ENCODE data around the gene SLC9B1. TPM values are rescaled to one million over a fixed set of nuclear protein-coding genes. Genes with fewer than 3 reads are reported as not detected.
"Not testable (repeated sequence)": the region's sequence is repeated elsewhere in the genome, so short reads cannot be mapped to it uniquely, and the experiment has no call there.

SLC9B1 gene
- polyA plus RNA-seq, 1 donor (not counting 4 experiments of a cell fraction or from before 2014, with no cell fraction given): 0.07 TPM

DNA sequence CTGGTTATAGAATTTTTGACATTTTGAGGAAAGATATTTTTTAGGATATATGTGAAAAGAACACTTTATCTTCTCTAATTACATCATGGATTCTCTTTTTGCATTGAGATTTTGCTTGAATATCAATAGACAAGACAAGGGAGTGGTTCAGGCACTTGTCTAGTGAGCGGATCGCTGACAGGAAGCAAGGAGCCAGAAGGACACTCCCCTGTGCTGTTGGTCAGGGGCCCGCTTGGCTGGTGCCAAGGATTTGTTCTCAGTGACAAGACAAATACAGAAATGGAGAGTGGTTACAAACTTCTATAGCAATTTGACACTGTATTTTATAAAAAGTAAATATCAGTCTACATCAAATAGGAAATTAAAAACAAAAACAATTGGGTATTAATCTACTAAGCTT lies 60.0 kb downstream of the SLC9B1 start:
- Histone ChIP-seq H3K9me3 (ENCODE audit: control insufficient read depth, low read depth, low read length) (no peaks in the 10 kb centered on the region), H3K27me3 (ENCODE audit: control insufficient read depth, extremely low read depth, insufficient read depth, low read length) (no peaks in the 10 kb centered on the region), H4K20me1 (ENCODE audit: control insufficient read depth, extremely low read depth, insufficient read depth, low read length) (no peaks in the 10 kb centered on the region), H3K36me3 (ENCODE audit: control insufficient read depth in 2 of 2, extremely low read depth in 1 of 2, insufficient read depth in 2 of 2, low read length in 2 of 2) (no peaks in the 10 kb centered on the region), H3K27ac (ENCODE audit: control insufficient read depth, insufficient read depth, low read length) (no peak overlapping the region), H3K4me2 (ENCODE audit: control insufficient read depth, extremely low read depth, insufficient read depth, low read depth, low read length) (no peak overlapping the region), H3K79me2 (ENCODE audit: control insufficient read depth, insufficient read depth, low read length) (no peaks in the 10 kb centered on the region), H3K9ac (ENCODE audit: control insufficient read depth, extremely low read depth, insufficient read depth, low read length) (no peak overlapping the region), H3K4me3 (ENCODE audit: control insufficient read depth in 2 of 3, extremely low read depth in 1 of 3, insufficient read depth in 2 of 3, low read depth in 1 of 3, low read length in 3 of 3) (no peak overlapping the region), H3K4me1 (ENCODE audit: control insufficient read depth, extremely low read depth, insufficient read depth, low read length) (no peaks in the 10 kb centered on the region), H2AFZ (ENCODE audit: control insufficient read depth, low read length) (no peak overlapping the region), H3K9me1 (ENCODE audit: control insufficient read depth, extremely low read depth, insufficient read depth, low read length) (no peaks in the 10 kb centered on the region)
- FAIRE-seq: no peak
- TF ChIP-seq EZH2 (IDR thresholded peaks at IDR 0.05; ENCODE audit: low read length): no peak
- TF ChIP-seq, protein P1, sequence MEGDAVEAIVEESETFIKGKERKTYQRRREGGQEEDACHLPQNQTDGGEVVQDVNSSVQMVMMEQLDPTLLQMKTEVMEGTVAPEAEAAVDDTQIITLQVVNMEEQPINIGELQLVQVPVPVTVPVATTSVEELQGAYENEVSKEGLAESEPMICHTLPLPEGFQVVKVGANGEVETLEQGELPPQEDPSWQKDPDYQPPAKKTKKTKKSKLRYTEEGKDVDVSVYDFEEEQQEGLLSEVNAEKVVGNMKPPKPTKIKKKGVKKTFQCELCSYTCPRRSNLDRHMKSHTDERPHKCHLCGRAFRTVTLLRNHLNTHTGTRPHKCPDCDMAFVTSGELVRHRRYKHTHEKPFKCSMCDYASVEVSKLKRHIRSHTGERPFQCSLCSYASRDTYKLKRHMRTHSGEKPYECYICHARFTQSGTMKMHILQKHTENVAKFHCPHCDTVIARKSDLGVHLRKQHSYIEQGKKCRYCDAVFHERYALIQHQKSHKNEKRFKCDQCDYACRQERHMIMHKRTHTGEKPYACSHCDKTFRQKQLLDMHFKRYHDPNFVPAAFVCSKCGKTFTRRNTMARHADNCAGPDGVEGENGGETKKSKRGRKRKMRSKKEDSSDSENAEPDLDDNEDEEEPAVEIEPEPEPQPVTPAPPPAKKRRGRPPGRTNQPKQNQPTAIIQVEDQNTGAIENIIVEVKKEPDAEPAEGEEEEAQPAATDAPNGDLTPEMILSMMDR (optimal IDR thresholded peaks at IDR 0.05 in 1 of 3, IDR thresholded peaks at IDR 0.05 in 1 of 3, conservative IDR thresholded peaks at IDR 0.05 in 1 of 3; ENCODE audit: extremely low read depth in 1 of 3, insufficient read depth in 2 of 3, low read length in 3 of 3): no peak
- dilution Hi-C loops (cut with MboI; ENCODE audit: extremely low pct_ligation_motif_present, low sequenced_read_pairs): no loop called here
- DNase-seq (ENCODE audit: low read depth, low spot score): no peak

DNA sequence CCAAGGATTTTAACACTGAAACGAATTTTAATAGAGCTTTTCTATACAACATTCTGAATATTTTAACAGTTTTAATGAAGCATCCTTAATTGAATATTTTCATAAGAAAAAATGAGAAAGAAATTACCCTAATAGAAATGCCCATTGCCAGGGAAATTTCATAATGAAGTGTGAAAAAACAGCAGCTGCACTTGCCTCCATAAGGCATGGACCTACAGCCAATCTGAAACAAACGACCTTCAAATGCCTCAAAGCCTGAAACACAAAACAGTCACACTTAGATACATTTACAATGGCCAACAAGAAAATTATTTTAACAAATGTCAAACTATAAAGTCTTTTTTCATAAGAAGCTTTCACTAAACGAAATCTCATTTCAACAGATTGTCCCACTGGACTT lies 74.4 kb downstream of the SLC9B1 start:
- Histone ChIP-seq H2AFZ (ENCODE audit: control insufficient read depth, low read length) (no peak overlapping the region), H4K20me1 (ENCODE audit: control insufficient read depth, extremely low read depth, insufficient read depth, low read length) (no peaks in the 10 kb centered on the region), H3K27me3 (ENCODE audit: control insufficient read depth, extremely low read depth, insufficient read depth, low read length) (no peaks in the 10 kb centered on the region), H3K27ac (ENCODE audit: control insufficient read depth, insufficient read depth, low read length) (no peak overlapping the region), H3K4me1 (ENCODE audit: control insufficient read depth, extremely low read depth, insufficient read depth, low read length) (no peaks in the 10 kb centered on the region), H3K36me3 (ENCODE audit: control insufficient read depth in 2 of 2, extremely low read depth in 1 of 2, insufficient read depth in 2 of 2, low read length in 2 of 2) (no peaks in the 10 kb centered on the region), H3K9ac (ENCODE audit: control insufficient read depth, extremely low read depth, insufficient read depth, low read length) (no peak overlapping the region), H3K4me2 (ENCODE audit: control insufficient read depth, extremely low read depth, insufficient read depth, low read depth, low read length) (no peak overlapping the region), H3K4me3 (ENCODE audit: control insufficient read depth in 2 of 3, extremely low read depth in 1 of 3, insufficient read depth in 2 of 3, low read depth in 1 of 3, low read length in 3 of 3) (no peak overlapping the region), H3K79me2 (ENCODE audit: control insufficient read depth, insufficient read depth, low read length) (no peaks in the 10 kb centered on the region), H3K9me1 (ENCODE audit: control insufficient read depth, extremely low read depth, insufficient read depth, low read length) (no peaks in the 10 kb centered on the region), H3K9me3 (ENCODE audit: control insufficient read depth, low read depth, low read length) (no peaks in the 10 kb centered on the region)
- FAIRE-seq (no peak), DNase-seq (ENCODE audit: low read depth, low spot score) (no peak)
- dilution Hi-C loops (cut with MboI; ENCODE audit: extremely low pct_ligation_motif_present, low sequenced_read_pairs): no loop called here
- TF ChIP-seq EZH2 (IDR thresholded peaks at IDR 0.05; ENCODE audit: low read length): no peak
- TF ChIP-seq, protein P1 (optimal IDR thresholded peaks at IDR 0.05 in 1 of 3, IDR thresholded peaks at IDR 0.05 in 1 of 3, conservative IDR thresholded peaks at IDR 0.05 in 1 of 3; ENCODE audit: extremely low read depth in 1 of 3, insufficient read depth in 2 of 3, low read length in 3 of 3): no peak

DNA sequence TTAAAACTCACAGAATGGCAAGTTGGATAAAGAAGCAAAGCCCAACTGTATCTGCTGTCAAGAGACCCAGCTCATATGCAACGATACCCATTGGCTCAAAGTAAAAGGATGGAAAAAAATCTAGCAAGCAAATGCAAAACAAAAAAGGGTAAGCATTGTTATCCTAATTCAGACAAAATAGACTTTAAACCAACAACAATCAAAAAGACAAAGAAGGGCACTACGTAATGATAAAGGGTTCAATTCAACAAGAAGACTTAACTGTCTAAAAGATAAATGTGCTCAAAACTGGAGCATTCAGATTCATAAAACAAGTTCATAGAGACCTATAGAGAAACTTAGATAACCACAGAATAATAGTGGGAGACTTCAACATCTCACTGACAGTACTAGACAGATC lies 81.4 kb downstream of the SLC9B1 start:
- H3K27ac ChIP-seq (ENCODE audit: control insufficient read depth, insufficient read depth, low read length); H3K4me3 ChIP-seq (ENCODE audit: control insufficient read depth in 2 of 3, extremely low read depth in 1 of 3, insufficient read depth in 2 of 3, low read depth in 1 of 3, low read length in 3 of 3); H3K79me2 ChIP-seq (ENCODE audit: control insufficient read depth, insufficient read depth, low read length); dilution Hi-C loops (cut with MboI; ENCODE audit: extremely low pct_ligation_motif_present, low sequenced_read_pairs); H3K27me3 ChIP-seq (ENCODE audit: control insufficient read depth, extremely low read depth, insufficient read depth, low read length); H3K9me3 ChIP-seq (ENCODE audit: control insufficient read depth, low read depth, low read length); H3K36me3 ChIP-seq (ENCODE audit: control insufficient read depth in 2 of 2, extremely low read depth in 1 of 2, insufficient read depth in 2 of 2, low read length in 2 of 2); H3K4me2 ChIP-seq (ENCODE audit: control insufficient read depth, extremely low read depth, insufficient read depth, low read depth, low read length); H4K20me1 ChIP-seq (ENCODE audit: control insufficient read depth, extremely low read depth, insufficient read depth, low read length); FAIRE-seq; DNase-seq (ENCODE audit: low read depth, low spot score); H3K9me1 ChIP-seq (ENCODE audit: control insufficient read depth, extremely low read depth, insufficient read depth, low read length); H3K9ac ChIP-seq (ENCODE audit: control insufficient read depth, extremely low read depth, insufficient read depth, low read length); H2AFZ ChIP-seq (ENCODE audit: control insufficient read depth, low read length); H3K4me1 ChIP-seq (ENCODE audit: control insufficient read depth, extremely low read depth, insufficient read depth, low read length): not testable (repeated sequence)
